GM18868 (cell line): ENCODE results near the gene LARP1B.
A peak's percentile ranks its signal among the peaks of the same experiment; 100 is the strongest.
"Not testable (repeated sequence)": the region's sequence is repeated elsewhere in the genome, so short reads cannot be mapped to it uniquely, and the experiment has no call there.

Experiments
- ATAC-seq: cut with Tn5 transposase; IDR thresholded peaks from one replicate; pipeline ENCODE4 v1.9.1; 2021; ENCODE audit warnings: mild to moderate bottlenecking, moderate library complexity; ENCODE audit not compliant: unreplicated experiment

LARP1B gene

DNA sequence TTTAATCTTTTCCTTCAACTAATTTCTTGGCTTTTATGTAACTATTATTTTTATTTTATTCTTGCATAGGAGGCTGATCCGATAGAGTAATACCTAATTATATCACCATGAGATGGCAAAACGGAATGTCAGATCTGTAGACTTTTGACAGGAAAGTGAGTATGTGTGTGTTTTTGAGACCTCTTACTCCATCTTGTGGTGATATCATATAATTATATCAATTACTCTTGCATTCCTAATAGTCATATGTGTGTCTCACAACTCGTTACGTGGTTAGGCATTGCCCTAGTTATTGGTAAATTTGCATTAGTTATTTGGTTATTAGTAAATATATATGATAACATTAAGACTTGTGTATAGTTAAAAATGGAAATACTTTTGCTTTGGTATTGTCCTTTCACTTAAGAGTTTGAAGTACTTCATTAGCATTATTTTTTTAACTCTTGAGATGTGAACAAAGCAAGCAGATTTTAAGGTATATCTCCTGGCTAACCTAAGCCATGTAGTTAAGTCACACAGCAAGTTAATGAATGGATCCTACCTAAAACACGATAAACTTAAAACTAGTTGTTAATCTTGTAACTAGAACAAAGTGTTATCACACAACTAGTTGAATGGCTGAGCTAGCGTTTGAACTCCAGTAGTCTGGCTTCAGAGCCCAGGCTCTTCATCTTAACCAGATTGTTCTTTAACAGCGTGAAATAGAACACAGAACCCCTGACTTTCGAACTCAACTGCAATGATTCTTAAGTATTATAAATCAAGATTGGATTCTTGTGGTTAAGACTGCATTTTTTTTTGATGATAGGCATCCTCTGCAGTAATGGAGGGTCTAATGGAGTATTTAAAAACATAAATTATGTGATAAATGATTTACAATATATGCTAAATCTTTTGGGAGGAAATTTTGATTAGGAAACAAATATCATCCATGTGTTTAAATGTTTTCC is 159.4 kb downstream of the LARP1B start:
- peak; percentile 97 for ATAC-seq

- no peak for ATAC-seq
Observed at GRCh38 chr4:128221586-128221985, 160.5 kb downstream of the LARP1B start.

- no peak for ATAC-seq
Observed at GRCh38 chr4:128225148-128225547, 164.0 kb downstream of the LARP1B start.

- no peak for ATAC-seq
Observed at GRCh38 chr4:128227991-128228571, 167.0 kb downstream of the LARP1B start.

DNA sequence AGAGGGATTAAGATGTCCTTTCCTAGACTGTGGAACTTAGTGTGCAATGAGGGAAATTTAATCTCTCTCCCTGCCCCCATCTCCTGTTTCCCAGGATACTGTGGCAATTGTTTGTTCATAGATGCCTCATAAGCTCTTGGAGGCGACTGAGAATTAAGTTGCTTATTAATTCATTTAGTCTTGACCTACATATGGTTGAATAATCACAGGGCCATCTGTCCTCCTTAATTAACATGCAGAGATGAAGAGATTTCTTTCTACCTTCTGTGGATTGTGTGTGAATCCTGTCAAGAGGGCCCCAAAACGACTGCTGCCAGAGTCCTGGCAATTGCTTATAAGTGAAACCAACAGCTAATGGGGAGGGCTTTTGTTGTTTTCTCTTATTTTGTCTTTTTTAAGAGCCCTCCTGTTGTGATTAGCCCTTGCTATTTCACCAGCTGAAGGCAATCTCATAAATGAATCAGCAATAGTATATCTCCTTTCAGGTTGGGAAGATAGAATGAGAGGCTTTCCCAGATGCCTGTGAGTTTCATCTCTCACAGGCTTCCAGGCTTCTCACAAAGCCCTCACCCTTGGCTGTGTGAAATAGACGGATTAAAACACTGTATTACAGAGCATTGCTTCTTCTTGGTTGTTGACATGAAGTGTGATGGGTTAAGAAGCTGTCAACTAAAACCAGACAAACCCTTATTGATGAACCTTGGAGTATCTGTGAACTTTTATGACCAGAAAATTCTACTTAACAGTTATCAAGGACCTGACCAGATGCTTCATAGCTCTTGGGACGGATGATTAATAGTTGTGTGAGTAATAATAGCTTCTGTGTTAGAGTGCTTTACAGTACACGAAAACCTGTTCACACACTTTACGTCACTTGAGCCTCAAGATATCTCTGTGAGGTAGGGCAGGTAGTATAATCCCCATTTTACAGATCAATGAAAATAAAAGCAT is 168.0 kb downstream of the LARP1B start:
- ATAC-seq, result no peak

- no peak for ATAC-seq
Observed at GRCh38 chr4:128232719-128233118, 171.6 kb downstream of the LARP1B start.

- ATAC-seq, result no peak
Observed at GRCh38 chr4:128234836-128235235, 173.7 kb downstream of the LARP1B start.

GRCh38 chr4:128241019-128241418 is 179.9 kb downstream of the LARP1B start:
- ATAC-seq, result no peak

GRCh38 chr4:128241425-128241913 is 180.4 kb downstream of the LARP1B start:
- no peak for ATAC-seq

DNA sequence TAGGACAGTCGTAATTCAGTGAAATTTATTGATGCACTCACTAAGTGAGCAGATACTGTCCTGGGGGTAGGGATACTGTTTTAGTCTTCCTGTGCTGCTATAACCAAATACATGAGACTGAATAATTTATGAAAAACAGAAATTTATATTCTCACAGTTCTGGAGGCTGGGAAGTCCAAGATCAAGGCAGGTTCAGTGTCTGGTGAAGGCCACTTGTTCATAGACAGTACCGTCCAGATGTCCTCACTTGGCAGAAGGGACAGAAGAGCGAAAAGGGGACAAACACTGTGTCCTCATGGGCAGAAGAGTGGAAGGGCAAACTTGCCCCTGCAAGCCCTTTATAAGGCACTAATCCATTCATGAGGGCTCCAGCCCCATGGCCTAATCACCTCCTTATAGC is 180.9 kb downstream of the LARP1B start:
- ATAC-seq, result no peak

GRCh38 chr4:128242601-128243000 is 181.5 kb downstream of the LARP1B start:
- no peak for ATAC-seq

- ATAC-seq, result no peak
Observed at GRCh38 chr4:128244379-128244778, 183.3 kb downstream of the LARP1B start.

DNA sequence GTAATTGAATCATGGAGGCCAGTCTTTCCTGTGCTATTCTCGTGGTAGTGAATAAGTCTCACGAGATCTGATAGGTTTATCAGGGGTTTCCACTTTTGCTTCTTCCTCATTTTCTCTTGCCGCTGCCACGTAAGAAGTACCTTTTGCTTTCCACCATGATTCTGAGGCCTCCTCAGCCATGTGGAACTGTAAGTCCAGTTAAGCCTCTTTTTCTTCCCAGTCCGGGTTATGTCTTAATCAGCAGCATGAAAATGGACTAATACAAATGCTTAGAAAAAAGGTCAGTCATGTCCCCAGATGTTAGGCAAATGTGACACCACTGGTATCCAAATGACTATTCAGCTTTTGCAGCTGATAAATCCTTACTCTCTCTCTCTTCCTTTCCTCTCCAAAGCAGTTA is 184.3 kb downstream of the LARP1B start:
- not testable (repeated sequence) for ATAC-seq

- ATAC-seq, result no peak
Observed at GRCh38 chr4:128247906-128248305, 186.8 kb downstream of the LARP1B start.

GRCh38 chr4:128249787-128250668 is 188.9 kb downstream of the LARP1B start:
- ATAC-seq, result no peak

GRCh38 chr4:128255906-128256305 is 194.8 kb downstream of the LARP1B start:
- no peak for ATAC-seq

- ATAC-seq, result no peak
Observed at GRCh38 chr4:128256539-128256938, 195.4 kb downstream of the LARP1B start.

DNA sequence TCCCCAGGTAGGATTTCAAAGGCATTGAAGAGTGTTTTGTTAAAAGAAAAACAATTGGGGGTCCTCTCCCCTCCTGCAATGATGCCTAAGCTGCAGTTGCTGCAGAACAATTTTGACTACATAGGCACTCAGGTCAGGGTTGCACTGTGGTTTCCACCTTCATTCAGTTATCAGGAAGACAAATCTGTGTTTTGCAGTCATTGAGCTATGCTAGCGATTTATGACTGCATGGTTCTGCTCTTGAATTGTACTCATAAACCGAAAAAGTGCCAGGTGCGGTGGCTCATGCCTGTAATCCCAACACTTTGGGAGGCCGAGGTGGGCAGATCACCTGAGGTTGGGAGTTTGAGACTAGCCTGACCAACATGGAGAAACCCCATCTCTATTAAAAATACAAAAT is 197.1 kb downstream of the LARP1B start:
- ATAC-seq, result not testable (repeated sequence)

GRCh38 chr4:128259889-128260288 is 198.8 kb downstream of the LARP1B start:
- not testable (repeated sequence) for ATAC-seq
